ENCODE measurements around the gene TMEM163.
"Not testable (repeated sequence)": the region's sequence is repeated elsewhere in the genome, so short reads cannot be mapped to it uniquely, and the experiment has no call there.

Gene TMEM163

GRCh38 chr2:134718817-134719814 is at the start of gene TMEM163:
TSS of gene TMEM163 (minus strand) at chr2:134719000.
- DNase-seq (ENCODE audit: low read depth), result no peak

GRCh38 chr2:134766583-134766982 is 47.8 kb upstream of the TMEM163 start:
- no peak for DNase-seq (ENCODE audit: low read depth)

GRCh38 chr2:134765987-134766386 is 47.2 kb upstream of the TMEM163 start:
- no peak for DNase-seq (ENCODE audit: low read depth)

- DNase-seq (ENCODE audit: low read depth), result no peak
Measured at GRCh38 chr2:134764164-134764563, 45.4 kb upstream of the TMEM163 start.

GRCh38 chr2:134763164-134763710 is 44.4 kb upstream of the TMEM163 start:
- DNase-seq (ENCODE audit: low read depth), result no peak

- DNase-seq (ENCODE audit: low read depth), result no peak
Measured at GRCh38 chr2:134762508-134762907, 43.7 kb upstream of the TMEM163 start.

- no peak for DNase-seq (ENCODE audit: low read depth)
Measured at GRCh38 chr2:134760385-134760784, 41.6 kb upstream of the TMEM163 start.

- DNase-seq (ENCODE audit: low read depth), result no peak
Measured at GRCh38 chr2:134758633-134759032, 39.8 kb upstream of the TMEM163 start.

- DNase-seq (ENCODE audit: low read depth), result not testable (repeated sequence)
Measured at GRCh38 chr2:134751981-134752380, 33.2 kb upstream of the TMEM163 start.

- DNase-seq (ENCODE audit: low read depth), result no peak
Measured at GRCh38 chr2:134745546-134745945, 26.7 kb upstream of the TMEM163 start.

GRCh38 chr2:134745023-134745422 is 26.2 kb upstream of the TMEM163 start:
- no peak for DNase-seq (ENCODE audit: low read depth)

GRCh38 chr2:134739879-134740301 is 21.1 kb upstream of the TMEM163 start:
- DNase-seq (ENCODE audit: low read depth), result no peak

GRCh38 chr2:134739236-134739878 is 20.6 kb upstream of the TMEM163 start:
- no peak for DNase-seq (ENCODE audit: low read depth)

GRCh38 chr2:134738141-134738870 is 19.5 kb upstream of the TMEM163 start:
- DNase-seq (ENCODE audit: low read depth), result no peak

GRCh38 chr2:134737671-134738070 is 18.9 kb upstream of the TMEM163 start:
- no peak for DNase-seq (ENCODE audit: low read depth)

- no peak for DNase-seq (ENCODE audit: low read depth)
Measured at GRCh38 chr2:134736167-134736880, 17.5 kb upstream of the TMEM163 start.

GRCh38 chr2:134728163-134728562 is 9.4 kb upstream of the TMEM163 start:
- DNase-seq (ENCODE audit: low read depth), result no peak

- DNase-seq (ENCODE audit: low read depth), result no peak
Measured at GRCh38 chr2:134727385-134727784, 8.6 kb upstream of the TMEM163 start.

- no peak for DNase-seq (ENCODE audit: low read depth)
Measured at GRCh38 chr2:134726645-134727044, 7.8 kb upstream of the TMEM163 start.

- DNase-seq (ENCODE audit: low read depth), result no peak
Measured at GRCh38 chr2:134725876-134726275, 7.1 kb upstream of the TMEM163 start.

- DNase-seq (ENCODE audit: low read depth), result no peak
Measured at GRCh38 chr2:134724341-134724740, 5.5 kb upstream of the TMEM163 start.

Measured in fibroblast of gingiva (primary cell).